CD4-positive, alpha-beta T cell treated with Interferon alpha-2 for 1 hour (primary cell): ENCODE results near the gene RNF13.
"Not testable (repeated sequence)": the region's sequence is repeated elsewhere in the genome, so short reads cannot be mapped to it uniquely, and the experiment has no call there.

Source experiments
- DNase-seq, 2 donors: peaks; one replicate each; pipeline ENCODE4 v3.0.0-alpha.2; 2020 to 2022

Gene RNF13

DNA sequence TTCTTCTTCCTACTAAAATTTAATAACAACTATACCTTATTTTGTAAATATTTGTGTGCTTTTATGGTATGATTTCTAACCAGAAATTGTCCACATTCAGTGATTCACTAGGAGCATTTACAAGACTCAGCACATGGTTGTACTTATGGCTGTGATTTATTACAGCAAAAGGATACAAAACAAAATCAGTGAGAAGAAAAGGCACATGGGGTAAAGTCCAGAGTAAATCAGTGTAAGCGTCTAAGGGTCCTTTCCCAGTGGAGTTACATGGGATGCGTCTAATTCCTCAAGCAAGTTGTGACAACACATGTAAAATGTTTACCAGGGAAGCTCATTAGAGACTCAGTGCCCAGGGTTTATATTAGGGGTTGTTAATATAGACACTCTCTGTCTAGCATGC is 31.1 kb downstream of the RNF13 start:
- DNase-seq, result no peak

DNA sequence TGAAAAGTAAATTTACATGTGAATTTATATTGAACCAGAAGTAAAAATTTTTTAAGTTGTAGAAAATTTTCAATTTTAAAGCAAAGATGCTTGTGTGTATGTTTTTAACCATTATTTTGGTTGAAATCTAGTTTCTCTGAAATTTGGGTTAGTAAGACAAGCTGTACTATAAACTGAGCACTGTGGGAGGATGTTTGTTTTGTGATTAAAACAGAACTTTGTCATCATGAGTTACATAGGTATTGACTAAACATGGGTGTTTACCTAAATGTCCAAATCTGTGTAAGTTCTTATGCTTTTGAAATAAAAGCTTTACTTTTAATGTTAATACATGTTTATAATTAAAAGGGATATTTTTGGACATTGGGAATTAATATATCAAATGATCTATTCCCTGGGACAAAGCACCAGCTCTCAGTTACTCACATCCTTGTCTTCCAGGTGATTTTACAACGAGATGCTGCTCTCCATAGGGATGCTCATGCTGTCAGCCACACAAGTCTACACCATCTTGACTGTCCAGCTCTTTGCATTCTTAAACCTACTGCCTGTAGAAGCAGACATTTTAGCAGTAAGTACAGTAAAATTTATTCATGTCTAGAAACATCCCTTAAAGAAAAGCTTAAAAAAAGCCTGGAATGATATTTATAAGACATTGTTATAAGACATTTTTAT is 32.7 kb downstream of the RNF13 start:
- DNase-seq, result no peak

DNA sequence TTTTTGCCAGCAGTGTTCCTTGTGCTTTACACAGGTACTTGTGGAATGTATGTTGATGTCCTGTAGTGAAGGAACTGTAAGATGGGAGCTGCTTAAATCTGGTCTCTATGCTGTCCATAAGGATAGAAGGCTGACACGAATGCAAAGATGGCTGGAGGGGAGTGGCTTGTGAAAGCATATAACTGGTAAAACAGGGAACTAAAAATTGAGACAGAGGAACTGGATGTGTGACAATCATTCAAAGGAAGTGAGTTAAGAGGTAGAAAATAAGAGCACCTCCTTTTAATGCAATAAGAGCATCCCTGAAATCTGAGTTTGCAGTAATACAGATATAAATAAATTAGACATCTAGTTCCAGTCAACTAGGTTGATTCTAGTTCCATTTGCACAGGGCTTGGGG is 35.2 kb downstream of the RNF13 start:
- DNase-seq, result no peak

DNA sequence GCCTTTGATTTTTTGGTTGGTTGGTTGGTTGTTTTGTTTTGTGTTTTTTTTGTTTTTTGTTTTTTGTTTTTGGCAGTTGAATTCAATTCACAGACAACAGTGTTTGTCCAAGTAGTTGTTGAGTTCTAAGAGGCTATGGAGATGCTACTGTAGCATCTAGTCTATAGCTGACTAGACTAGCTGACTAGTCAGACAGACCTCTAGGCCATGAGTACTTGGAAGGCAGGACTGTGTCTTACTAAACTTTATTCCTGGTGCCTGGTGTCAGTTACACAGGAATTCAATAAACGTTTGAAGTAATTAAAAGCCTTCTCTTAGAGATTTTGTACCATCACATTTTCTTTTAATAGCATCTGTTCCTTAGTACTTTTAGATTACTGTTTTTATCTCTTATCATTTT is 35.7 kb downstream of the RNF13 start:
- DNase-seq, result no peak

DNA sequence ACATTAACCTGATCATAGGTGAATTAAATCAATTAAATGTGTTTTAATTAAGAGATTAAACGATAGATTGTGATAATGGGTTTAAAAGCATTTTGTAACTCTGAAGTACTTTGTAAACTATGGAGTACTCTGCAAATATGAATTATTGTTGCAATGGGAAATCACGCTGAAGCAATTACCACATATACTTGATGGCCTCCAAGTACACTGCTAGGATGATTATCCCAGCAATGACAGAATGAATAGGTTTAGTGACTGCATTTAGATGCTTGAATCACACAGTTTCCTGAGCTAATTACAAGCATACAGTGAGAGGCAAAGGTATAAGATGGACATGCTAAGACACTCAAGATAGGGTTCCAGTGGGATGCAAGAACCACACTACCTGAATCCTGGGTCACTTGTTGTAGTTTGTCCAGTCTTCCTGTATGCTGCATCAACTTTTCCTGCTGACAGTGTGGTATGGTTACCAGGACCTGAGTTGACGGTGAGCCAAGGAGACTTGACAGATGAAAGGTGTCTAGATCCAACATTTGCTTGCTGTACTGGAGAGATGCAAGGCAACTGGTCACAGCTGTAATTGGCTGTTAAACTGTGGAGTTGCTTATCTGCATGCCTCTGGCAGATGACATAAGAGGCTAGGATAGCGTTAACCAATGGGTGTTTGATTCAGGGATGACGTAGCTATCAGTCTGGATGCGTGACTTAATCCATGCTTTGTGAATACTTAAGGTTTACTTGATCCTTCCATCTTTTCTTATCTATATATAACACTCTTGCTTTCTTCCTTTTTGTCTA is 38.0 kb downstream of the RNF13 start:
- DNase-seq, result no peak

DNA sequence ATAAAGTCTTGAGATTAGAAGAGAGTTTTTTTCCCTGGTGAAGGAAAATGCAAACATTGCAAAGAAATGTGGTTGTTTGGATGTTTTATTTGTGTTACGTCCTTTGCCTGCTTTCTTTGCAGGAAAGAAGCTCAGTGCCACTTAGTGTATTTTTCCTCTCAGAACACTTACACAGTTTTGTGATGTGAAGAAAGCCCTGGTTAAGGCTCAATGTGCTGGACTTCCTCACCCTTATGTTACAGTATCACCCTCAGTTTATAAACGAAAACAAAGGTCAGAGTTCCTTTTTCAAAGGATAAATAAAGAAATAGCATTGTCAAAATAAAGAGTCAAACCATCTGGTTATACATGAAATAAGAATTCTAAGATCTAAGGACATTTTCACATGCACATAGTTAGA is 45.9 kb downstream of the RNF13 start:
- no peak for DNase-seq

DNA sequence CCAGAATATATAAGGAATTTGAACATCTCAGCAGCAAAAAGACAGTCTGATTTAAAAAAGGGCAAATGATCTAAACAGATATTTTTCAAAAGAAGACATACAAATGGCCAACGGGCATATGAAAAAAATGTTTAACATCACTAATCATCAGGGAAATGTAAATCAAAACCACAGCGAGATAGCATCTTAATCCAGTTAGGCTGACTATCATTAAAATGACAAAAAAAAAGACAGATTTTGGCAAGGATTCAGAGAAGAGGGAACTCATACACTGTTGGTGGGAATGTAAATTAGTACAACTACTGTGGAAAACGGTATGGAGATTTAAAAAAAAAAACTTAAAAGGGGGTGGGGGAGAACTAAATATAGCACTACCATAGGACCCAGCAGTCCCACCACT is 47.9 kb downstream of the RNF13 start:
- no peak for DNase-seq

DNA sequence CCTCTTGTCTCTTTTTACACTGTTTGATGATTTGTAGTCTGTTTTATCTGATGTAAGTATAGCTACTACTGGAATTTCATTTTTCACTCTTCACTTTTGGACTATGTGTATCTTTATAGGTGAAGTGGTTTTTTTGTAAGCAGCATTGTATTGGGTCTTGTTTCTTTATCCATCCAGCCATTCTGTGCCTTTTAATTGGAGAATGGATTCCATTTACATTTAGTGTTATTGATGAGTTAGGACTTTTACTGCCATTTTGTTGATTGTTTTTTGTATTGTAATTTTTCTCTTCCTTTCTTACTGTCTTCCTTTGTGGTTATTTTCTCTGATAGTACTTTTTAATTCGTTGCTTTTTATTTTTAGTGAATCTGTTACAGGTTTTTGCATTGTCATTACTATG is 54.5 kb downstream of the RNF13 start:
- no peak for DNase-seq

DNA sequence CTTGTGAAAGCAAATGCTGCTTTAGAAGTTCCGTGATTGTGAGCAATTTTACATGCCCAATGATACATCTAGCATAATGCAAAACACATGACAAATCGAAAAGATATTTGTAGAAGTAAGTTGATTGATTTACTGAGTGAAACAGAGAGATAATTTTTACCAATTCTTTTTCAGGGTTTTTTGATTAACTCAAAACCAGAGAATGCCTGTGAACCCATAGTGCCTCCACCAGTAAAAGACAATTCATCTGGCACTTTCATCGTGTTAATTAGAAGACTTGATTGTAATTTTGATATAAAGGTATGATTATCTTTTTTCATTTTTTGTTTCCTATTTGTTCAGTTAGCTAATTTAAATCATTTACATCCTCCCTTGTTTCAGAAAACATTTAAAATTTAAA is 58.8 kb downstream of the RNF13 start:
- no peak for DNase-seq

DNA sequence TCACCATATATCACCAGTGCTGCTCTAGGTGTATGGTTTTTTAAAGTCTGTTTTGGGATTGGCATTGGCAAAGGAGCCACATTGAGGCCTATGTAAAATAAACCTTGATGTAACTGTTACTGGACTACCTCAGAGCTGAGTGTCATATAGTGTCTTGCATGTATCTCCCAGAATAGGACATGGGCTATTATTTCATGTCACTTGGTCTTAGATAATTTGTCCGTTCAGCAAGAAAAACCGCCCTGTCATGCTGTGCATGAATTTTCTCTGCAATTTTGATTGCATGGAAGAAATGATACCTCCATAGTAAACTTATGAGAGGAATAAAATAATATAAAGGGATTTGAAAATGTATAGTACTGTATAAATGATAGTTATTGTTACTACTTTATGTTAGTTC is 59.6 kb downstream of the RNF13 start:
- DNase-seq, result no peak

DNA sequence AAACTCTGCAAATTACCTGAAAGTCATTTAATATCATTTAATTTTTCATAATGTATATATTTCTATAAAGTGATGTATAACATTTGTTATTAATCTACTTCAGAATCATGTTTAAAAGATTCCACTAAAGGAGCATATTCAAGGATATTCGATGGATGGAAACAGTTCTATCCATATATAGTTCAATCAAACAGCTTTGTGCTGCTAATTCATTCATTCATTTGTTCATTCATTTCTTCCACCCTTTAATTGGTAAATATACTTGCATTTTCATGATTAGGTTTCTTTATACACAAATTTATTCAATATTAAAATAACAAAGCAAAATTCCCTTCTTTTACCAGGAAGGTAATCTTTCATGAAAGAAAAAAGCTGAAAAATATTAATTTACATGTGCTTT is 64.7 kb downstream of the RNF13 start:
- no peak for DNase-seq

DNA sequence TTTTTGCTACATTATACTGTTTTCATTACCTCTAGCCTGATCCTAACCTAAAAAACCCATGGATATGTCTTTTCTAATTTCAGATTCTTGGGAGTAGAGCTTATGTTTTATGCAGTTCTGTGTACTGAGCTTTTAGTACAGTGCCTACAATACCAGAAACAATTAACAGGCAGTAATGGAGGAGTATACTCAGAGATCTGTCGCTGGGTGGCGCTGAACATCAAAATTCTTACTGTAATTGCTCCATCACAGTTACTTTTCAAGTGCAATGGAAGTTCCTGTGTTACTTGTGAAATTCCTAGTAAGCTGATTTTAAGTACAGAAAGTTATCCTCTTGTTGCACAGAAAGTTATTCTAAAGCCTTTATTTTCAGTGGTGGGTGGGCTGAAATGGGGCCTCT is 66.9 kb downstream of the RNF13 start:
- DNase-seq, result peak in 1 of 2 donors; percentile 14

DNA sequence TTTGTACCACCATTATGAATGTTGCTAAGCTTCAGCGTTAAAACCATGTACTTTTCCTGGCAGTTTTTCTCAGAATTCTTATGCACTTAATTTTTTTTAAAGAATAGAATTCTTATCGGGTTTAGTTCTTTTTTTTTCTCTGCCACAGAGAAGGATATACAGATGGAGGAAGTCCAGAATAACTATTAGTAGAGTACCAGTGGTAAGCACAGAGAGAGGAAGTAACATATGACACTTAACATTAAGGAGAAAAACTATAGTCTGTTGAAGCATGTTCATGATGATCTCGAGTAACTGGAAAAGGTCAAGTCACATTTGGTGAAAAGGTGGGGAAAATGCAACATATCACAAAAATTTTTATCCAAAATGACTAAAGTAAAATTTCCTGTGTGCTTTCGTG is 68.9 kb downstream of the RNF13 start:
- no peak for DNase-seq

DNA sequence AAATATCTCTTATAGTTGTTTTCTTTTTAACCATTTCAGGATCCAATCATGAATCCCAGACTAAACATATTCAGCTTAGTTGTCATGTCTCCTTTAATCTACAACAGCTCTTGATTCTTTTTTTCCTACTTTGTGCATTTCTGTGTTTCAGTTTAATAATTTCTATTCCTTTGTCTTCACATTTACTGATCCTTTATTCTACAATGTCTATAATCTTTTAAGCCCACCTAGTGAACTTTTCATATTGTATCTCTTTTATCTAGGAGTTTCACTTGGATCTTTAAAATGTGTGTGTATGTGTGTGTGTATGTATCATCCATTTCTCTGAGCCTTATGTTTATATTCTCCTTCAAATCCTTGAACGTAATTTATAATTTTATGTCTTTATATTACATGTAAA is 70.1 kb downstream of the RNF13 start:
- DNase-seq, result no peak

DNA sequence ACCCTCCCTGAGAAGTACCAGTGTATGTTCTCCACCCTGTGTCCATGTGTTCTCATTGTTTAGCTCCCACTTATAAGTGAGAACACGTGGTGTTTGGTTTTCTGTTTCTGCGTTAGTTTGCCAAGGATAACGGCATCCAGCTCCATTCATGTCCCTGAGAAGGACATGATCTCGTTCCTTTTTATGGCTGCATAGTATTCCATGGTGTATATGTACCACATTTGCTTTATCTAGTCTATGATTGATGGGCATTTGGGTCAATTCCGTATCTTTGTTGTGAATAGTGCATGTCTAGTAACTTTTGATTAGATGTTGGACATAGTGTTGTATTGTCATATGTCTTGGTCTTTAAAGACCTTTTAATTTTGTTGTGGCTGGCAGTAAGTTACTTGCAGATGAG is 70.8 kb downstream of the RNF13 start:
- not testable (repeated sequence) for DNase-seq

DNA sequence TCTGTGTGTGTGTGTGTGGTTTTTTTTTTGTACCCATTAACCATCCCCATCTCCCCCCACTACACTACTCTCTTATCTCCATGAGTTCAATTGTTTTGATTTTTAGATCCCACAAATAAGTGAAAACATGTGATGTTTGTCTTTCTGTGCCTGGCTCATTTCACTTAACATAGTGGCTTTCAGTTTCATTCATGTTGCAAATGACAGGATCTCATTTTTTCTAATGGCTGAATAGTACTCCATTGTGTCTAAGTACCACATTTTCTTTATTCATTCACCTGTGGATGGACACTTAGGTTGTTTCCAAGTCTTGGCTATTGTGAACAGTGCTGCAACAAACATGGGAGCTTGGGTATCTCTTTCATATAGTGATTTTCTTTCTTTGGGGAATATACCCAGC is 71.8 kb downstream of the RNF13 start:
- not testable (repeated sequence) for DNase-seq

DNA sequence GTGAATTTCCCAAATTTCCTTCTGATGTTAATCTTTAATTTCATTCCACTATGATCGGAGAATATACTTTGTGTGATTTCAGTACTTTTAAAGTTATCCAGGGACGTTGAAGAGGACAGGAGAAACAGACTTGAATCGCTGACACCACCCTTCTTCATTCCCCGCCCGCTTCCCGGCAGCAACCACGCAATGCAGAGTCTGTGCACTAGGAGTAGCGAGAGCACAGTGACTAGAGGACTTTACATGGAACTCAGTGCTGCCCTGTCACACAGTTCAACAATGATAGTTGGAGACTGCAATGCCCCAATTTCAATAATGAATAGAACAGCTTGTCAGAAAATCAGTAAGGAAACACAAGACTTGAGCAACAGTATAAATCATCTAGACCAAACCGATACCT is 73.9 kb downstream of the RNF13 start:
- no peak for DNase-seq

DNA sequence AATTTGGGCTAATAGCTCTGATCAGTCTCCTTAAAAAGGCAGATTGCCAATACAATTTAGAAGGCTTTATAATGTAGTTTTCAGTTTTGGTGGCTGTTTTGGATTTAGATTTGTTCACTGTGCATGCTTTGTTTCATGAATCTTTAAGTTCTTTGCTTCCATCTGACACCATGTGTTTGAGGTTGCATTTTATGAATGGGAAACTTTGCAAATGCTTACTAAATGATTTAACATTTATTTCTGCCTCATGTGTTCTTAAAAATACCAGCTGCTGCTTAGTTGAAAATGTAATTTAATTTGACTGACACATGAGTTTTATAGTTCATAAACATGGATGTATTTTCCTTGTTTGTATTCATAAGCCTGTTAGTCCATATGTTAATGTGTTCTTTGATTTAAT is 78.6 kb downstream of the RNF13 start:
- no peak for DNase-seq

DNA sequence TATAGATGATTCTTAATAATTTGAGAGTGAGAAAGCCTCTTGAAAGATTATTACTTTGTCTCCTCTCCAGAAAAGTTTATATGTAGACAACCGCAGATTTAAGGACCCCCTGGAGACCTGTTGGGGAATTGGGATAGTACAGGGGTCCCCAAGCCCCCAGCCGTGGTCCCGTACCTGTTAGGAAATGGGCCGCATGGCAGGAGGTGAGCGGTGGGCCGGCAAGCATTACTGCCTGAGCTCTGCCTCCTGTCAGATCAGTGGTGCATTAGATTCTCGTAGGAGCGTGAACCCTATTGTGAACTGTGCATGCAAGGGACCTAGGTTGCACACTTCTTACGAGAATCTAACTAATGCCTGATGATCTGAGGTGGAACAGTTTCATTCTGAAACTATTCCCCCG is 79.4 kb downstream of the RNF13 start:
- no peak for DNase-seq

DNA sequence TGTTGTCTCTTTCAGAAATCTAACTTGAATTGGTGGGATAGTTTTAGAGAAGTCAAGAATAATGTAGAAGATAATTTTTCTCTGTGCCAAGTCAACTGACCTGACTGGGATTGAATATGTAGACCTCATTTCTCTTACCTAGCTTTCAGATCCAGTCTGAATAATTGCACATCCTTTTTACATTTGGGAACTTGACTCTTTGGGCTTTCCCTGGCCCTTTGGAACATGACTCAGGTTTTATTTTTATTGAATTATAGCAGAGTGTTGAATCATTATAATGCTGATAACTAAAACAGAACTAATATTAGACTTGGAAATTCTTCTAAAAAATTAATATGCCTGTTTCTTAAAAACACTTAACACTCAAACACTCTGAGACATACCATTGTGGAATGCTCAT is 81.2 kb downstream of the RNF13 start:
- DNase-seq, result no peak

DNA sequence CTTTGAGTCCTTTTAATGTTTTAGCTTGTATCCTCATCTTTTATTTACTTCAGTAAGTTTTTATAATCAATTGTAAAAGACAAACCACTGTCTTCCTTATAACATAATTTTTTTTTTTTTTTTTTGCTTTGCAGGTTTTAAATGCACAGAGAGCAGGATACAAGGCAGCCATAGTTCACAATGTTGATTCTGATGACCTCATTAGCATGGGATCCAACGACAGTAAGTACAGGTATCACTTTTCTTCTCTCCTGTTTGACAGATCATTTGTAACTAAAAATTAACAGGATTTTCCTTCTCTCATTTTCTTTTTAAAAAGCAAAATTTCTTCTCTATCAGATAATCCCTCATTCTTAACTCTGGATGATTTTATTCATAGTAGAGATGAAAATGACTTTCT is 82.3 kb downstream of the RNF13 start:
- DNase-seq, result no peak

DNA sequence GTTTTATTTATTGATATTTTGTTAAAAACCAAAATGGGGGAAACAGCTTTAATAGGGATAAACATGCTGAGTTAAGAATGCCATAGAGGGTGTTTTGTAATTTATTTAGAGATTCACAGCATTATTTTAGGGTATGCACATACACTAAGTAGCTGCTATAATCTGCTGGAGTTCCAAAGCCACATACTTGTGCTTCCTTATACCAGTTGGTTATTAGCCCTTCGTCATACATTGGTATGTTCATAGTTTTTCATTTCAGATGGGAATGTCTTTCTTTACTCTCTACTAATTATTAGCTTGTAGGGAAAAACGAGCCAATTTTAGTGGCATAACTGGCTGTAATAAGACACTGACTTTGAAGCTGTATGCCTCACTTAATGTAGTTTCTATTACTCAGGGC is 82.8 kb downstream of the RNF13 start:
- DNase-seq, result no peak

DNA sequence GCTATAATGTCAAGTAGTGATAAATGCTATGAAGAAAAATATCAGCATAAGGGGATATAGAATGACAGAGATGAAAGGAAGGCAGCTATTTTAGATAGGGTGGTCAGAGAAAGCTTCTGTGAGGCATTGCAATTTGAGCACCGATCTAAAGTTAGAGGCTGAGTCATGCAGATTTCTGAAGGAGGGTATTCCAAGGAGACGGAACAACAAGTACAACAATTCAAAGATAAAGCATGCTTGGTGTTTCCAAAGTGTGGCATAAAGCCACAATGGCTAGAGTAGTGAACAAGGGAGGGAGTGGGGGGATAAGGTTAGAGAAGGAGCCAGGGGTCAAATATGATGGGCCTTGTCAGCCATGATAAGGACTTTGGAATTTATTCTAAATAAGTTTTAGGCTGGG is 85.8 kb downstream of the RNF13 start:
- DNase-seq, result no peak

DNA sequence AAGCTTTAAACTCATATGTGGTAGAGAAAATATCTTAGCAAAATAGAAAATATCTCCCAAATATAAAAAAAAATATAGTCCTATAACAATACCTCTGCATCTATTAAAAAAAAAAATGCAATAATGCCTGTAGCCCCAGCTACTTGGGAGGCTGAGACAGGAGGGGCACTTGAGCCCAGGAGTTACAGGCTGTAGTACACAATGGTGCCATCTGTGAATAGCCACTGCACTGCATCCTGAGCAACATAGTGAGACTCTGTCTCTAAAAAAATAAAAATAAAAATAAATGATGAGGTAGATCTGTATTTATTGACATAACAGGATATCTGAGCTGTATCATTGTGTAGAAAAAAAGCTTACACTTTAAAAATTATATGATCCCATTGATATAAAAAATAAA is 87.3 kb downstream of the RNF13 start:
- DNase-seq, result no peak

DNA sequence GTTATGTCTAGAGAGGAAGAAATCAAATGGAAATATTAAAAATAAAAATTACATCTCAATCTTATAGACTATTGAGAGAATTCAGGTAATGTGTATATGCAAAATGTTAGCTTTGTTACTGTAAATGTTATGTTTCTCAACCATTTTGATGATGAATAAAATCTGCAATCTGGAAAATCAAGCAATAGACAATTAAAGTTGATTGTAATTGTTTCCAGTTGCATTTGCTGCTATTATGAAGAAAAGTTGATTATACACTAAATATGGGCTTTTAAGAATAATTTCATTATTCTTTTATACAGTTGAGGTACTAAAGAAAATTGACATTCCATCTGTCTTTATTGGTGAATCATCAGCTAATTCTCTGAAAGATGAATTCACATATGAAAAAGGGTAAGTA is 88.8 kb downstream of the RNF13 start:
- DNase-seq, result no peak
